ENCODE measurements around the gene CRLF2.

DNA sequence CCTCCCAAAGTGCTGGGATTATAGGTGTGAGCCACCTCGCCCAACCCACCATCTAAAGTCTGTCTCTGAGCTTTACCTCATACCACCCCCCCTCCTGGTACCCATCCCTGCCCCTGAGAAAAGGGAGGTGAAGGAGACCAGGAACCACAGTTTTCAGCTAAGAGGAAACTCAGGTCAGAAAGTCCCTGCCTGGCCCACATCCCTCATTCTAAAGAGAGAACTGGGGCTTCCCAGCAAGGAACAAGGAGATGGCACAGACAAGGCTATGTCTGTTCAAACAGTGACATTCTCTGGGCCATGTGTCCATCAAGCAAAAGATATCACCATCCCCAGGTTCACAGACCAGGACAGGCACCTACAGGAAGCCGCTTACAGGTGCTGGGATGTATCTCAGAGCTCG lies 40.4 kb upstream of the CRLF2 start:
- TF ChIP-seq, protein P1, sequence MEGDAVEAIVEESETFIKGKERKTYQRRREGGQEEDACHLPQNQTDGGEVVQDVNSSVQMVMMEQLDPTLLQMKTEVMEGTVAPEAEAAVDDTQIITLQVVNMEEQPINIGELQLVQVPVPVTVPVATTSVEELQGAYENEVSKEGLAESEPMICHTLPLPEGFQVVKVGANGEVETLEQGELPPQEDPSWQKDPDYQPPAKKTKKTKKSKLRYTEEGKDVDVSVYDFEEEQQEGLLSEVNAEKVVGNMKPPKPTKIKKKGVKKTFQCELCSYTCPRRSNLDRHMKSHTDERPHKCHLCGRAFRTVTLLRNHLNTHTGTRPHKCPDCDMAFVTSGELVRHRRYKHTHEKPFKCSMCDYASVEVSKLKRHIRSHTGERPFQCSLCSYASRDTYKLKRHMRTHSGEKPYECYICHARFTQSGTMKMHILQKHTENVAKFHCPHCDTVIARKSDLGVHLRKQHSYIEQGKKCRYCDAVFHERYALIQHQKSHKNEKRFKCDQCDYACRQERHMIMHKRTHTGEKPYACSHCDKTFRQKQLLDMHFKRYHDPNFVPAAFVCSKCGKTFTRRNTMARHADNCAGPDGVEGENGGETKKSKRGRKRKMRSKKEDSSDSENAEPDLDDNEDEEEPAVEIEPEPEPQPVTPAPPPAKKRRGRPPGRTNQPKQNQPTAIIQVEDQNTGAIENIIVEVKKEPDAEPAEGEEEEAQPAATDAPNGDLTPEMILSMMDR (conservative IDR thresholded peaks at IDR 0.05; ENCODE audit: low read length) = no peak
- TF ChIP-seq EZH2phosphoT487 (IDR thresholded peaks at IDR 0.05; ENCODE audit: borderline replicate concordance, low read depth, low read length) = no peak

All from OCI-LY7 (cell line).